Activated naive CD8-positive, alpha-beta T cell treated with anti-CD3 and anti-CD28 coated beads, Interleukin-2, amount 10 ng/mL, durations not matched to agents 7 days and 5 days (primary cell): ENCODE results near the gene ADCY2. TPM values are rescaled to one million over a fixed set of nuclear protein-coding genes. Genes with fewer than 3 reads are reported as not detected.

Experiments
- ATAC-seq: fragments of 150-1000 bp; cut with Tn5 transposase; one replicate; pipeline ENCODE4 v1.10.0; 2021; ENCODE audit warnings: low read depth, moderate library complexity
- POLR2A ChIA-PET: fragments of 350-600 bp; sonication (Branson Sonifier 250); formaldehyde crosslinking; loops from one replicate; lab custom pipeline; 2021; ENCODE audit warnings: antibody characterized with exemption; lab: Charles Lee
- DNase-seq: peaks from one replicate; pipeline ENCODE4 v3.0.0; 2021
- H3K27ac Mint-ChIP-seq: one replicate; pipeline ENCODE4 v1.8.0; 2022; ENCODE audit warnings: mild to moderate bottlenecking, mixed read lengths
- H3K27me3 Mint-ChIP-seq: one replicate; pipeline ENCODE4 v1.8.0; 2022; ENCODE audit warnings: mild to moderate bottlenecking, moderate library complexity, mixed read lengths
- H3K36me3 Mint-ChIP-seq: one replicate; pipeline ENCODE4 v1.8.0; 2021; ENCODE audit warnings: mild to moderate bottlenecking, mixed read lengths
- H3K4me1 Mint-ChIP-seq: one replicate; pipeline ENCODE4 v1.8.0; 2021; ENCODE audit warnings: mixed read lengths
- H3K4me3 Mint-ChIP-seq: one replicate; pipeline ENCODE4 v1.8.0; 2022; ENCODE audit warnings: mild to moderate bottlenecking, moderate library complexity, mixed read lengths
- H3K9me3 Mint-ChIP-seq: one replicate; pipeline ENCODE4 v1.8.0; 2021; ENCODE audit warnings: mixed read lengths
- total RNA-seq, 2 experiments: library from RNA; stranded (reverse); gene quantifications; one replicate each; pipeline ENCODE4 v1.2.3, GENCODE V29; 2021

The ADCY2 gene
- total RNA-seq, 2 experiments from 2014 or later = not detected

GRCh38 chr5:7663808-7664207 is 267.9 kb downstream of the ADCY2 start:
- Mint-ChIP-seq H3K4me3 (no peak overlapping the region), H3K4me1 (no peaks in the 10 kb centered on the region), H3K36me3 (no peaks in the 10 kb centered on the region), H3K27me3 (no peaks in the 10 kb centered on the region), H3K9me3 (peaks cover 2% of the 10 kb centered on the region), H3K27ac (no peak overlapping the region)
- ATAC-seq = no peak
- no peak for DNase-seq
- POLR2A ChIA-PET = no interaction called here

GRCh38 chr5:7664208-7664607 is 268.3 kb downstream of the ADCY2 start:
- Mint-ChIP-seq H3K4me1 (no peaks in the 10 kb centered on the region), H3K27me3 (no peaks in the 10 kb centered on the region), H3K4me3 (no peak overlapping the region), H3K9me3 (peaks cover 2% of the 10 kb centered on the region), H3K36me3 (no peaks in the 10 kb centered on the region), H3K27ac (no peak overlapping the region)
- ATAC-seq = no peak
- no peak for DNase-seq
- POLR2A ChIA-PET = no interaction called here

- Mint-ChIP-seq H3K9me3 (peaks cover 2% of the 10 kb centered on the region), H3K27ac (no peak overlapping the region), H3K4me3 (no peak overlapping the region), H3K4me1 (no peaks in the 10 kb centered on the region), H3K36me3 (no peaks in the 10 kb centered on the region), H3K27me3 (no peaks in the 10 kb centered on the region)
- DNase-seq (no peak), ATAC-seq (no peak)
- POLR2A ChIA-PET = no interaction called here
Observed at GRCh38 chr5:7667216-7667767, 271.4 kb downstream of the ADCY2 start.

- Mint-ChIP-seq H3K4me1 (no peaks in the 10 kb centered on the region), H3K9me3 (peaks cover 2% of the 10 kb centered on the region), H3K4me3 (no peak overlapping the region), H3K27ac (no peak overlapping the region), H3K36me3 (no peaks in the 10 kb centered on the region), H3K27me3 (no peaks in the 10 kb centered on the region)
- POLR2A ChIA-PET = no interaction called here
- ATAC-seq (no peak), DNase-seq (no peak)
Observed at GRCh38 chr5:7668161-7668560, 272.2 kb downstream of the ADCY2 start.

GRCh38 chr5:7668627-7669026 is 272.7 kb downstream of the ADCY2 start:
- ATAC-seq = no peak
- peaks cover 2% of the 10 kb centered on the region for H3K9me3 Mint-ChIP-seq
- H3K36me3 Mint-ChIP-seq = no peaks in the 10 kb centered on the region
- H3K4me1 Mint-ChIP-seq = no peaks in the 10 kb centered on the region
- H3K27ac Mint-ChIP-seq = no peak overlapping the region
- POLR2A ChIA-PET = no interaction called here
- no peak overlapping the region for H3K4me3 Mint-ChIP-seq
- no peaks in the 10 kb centered on the region for H3K27me3 Mint-ChIP-seq
- DNase-seq = no peak

GRCh38 chr5:7671381-7671993 is 275.5 kb downstream of the ADCY2 start:
- POLR2A ChIA-PET = no interaction called here
- DNase-seq (no peak), ATAC-seq (no peak)
- Mint-ChIP-seq H3K27me3 (no peaks in the 10 kb centered on the region), H3K36me3 (no peaks in the 10 kb centered on the region), H3K27ac (no peak overlapping the region), H3K4me3 (no peak overlapping the region), H3K9me3 (peaks cover 2% of the 10 kb centered on the region), H3K4me1 (no peaks in the 10 kb centered on the region)

GRCh38 chr5:7673658-7674057 is 277.7 kb downstream of the ADCY2 start:
- Mint-ChIP-seq H3K36me3 (no peaks in the 10 kb centered on the region), H3K27me3 (no peaks in the 10 kb centered on the region), H3K27ac (no peak overlapping the region), H3K9me3 (no peaks in the 10 kb centered on the region), H3K4me3 (no peak overlapping the region), H3K4me1 (no peaks in the 10 kb centered on the region)
- POLR2A ChIA-PET = no interaction called here
- DNase-seq (no peak), ATAC-seq (no peak)

- POLR2A ChIA-PET = no interaction called here
- Mint-ChIP-seq H3K27ac (no peak overlapping the region), H3K27me3 (no peaks in the 10 kb centered on the region), H3K9me3 (no peaks in the 10 kb centered on the region), H3K4me3 (no peak overlapping the region), H3K4me1 (no peaks in the 10 kb centered on the region), H3K36me3 (no peaks in the 10 kb centered on the region)
- ATAC-seq (no peak), DNase-seq (no peak)
Observed at GRCh38 chr5:7676455-7676854, 280.5 kb downstream of the ADCY2 start.

- no peaks in the 10 kb centered on the region for H3K9me3 Mint-ChIP-seq
- H3K36me3 Mint-ChIP-seq = no peaks in the 10 kb centered on the region
- POLR2A ChIA-PET = no interaction called here
- H3K27me3 Mint-ChIP-seq = no peaks in the 10 kb centered on the region
- DNase-seq = no peak
- no peak overlapping the region for H3K27ac Mint-ChIP-seq
- no peak overlapping the region for H3K4me3 Mint-ChIP-seq
- no peaks in the 10 kb centered on the region for H3K4me1 Mint-ChIP-seq
- no peak for ATAC-seq
Observed at GRCh38 chr5:7678030-7678429, 282.1 kb downstream of the ADCY2 start.

GRCh38 chr5:7679663-7680062 is 283.7 kb downstream of the ADCY2 start:
- POLR2A ChIA-PET = no interaction called here
- ATAC-seq (no peak), DNase-seq (no peak)
- no peaks in the 10 kb centered on the region for H3K4me1 Mint-ChIP-seq
- H3K27ac Mint-ChIP-seq = no peak overlapping the region
- no peaks in the 10 kb centered on the region for H3K9me3 Mint-ChIP-seq
- H3K36me3 Mint-ChIP-seq = no peaks in the 10 kb centered on the region
- no peaks in the 10 kb centered on the region for H3K27me3 Mint-ChIP-seq
- H3K4me3 Mint-ChIP-seq = no peak overlapping the region

- POLR2A ChIA-PET = no interaction called here
- H3K27me3 Mint-ChIP-seq = no peaks in the 10 kb centered on the region
- DNase-seq (no peak), ATAC-seq (no peak)
- H3K4me1 Mint-ChIP-seq = no peaks in the 10 kb centered on the region
- no peaks in the 10 kb centered on the region for H3K36me3 Mint-ChIP-seq
- no peak overlapping the region for H3K27ac Mint-ChIP-seq
- H3K9me3 Mint-ChIP-seq = no peaks in the 10 kb centered on the region
- H3K4me3 Mint-ChIP-seq = no peak overlapping the region
Observed at GRCh38 chr5:7680260-7680659, 284.3 kb downstream of the ADCY2 start.

GRCh38 chr5:7682379-7682778 is 286.4 kb downstream of the ADCY2 start:
- no peaks in the 10 kb centered on the region for H3K4me1 Mint-ChIP-seq
- no peak overlapping the region for H3K27ac Mint-ChIP-seq
- H3K27me3 Mint-ChIP-seq = peaks cover 2% of the 10 kb centered on the region
- no peaks in the 10 kb centered on the region for H3K9me3 Mint-ChIP-seq
- H3K36me3 Mint-ChIP-seq = no peaks in the 10 kb centered on the region
- no peak for DNase-seq
- POLR2A ChIA-PET = no interaction called here
- no peak overlapping the region for H3K4me3 Mint-ChIP-seq
- no peak for ATAC-seq

- H3K27me3 Mint-ChIP-seq = peaks cover 2% of the 10 kb centered on the region
- POLR2A ChIA-PET = no interaction called here
Observed at GRCh38 chr5:7683753-7684152, 287.8 kb downstream of the ADCY2 start.

GRCh38 chr5:7684826-7685225 is 288.9 kb downstream of the ADCY2 start:
- Mint-ChIP-seq H3K36me3 (no peaks in the 10 kb centered on the region), H3K9me3 (no peaks in the 10 kb centered on the region), H3K4me3 (no peak overlapping the region), H3K4me1 (no peaks in the 10 kb centered on the region), H3K27ac (no peak overlapping the region), H3K27me3 (peaks cover 2% of the 10 kb centered on the region)
- POLR2A ChIA-PET = no interaction called here
- ATAC-seq = no peak
- DNase-seq = no peak

More at GRCh38 chr5:7683753-7684152, 287.8 kb downstream of the ADCY2 start:
- Mint-ChIP-seq H3K27ac (no peak overlapping the region), H3K36me3 (no peaks in the 10 kb centered on the region), H3K4me1 (no peaks in the 10 kb centered on the region), H3K4me3 (no peak overlapping the region), H3K9me3 (no peaks in the 10 kb centered on the region)
- no peak for ATAC-seq
- DNase-seq = no peak
